ENCODE measurements around the gene YWHAG. TPM values are rescaled to one million over a fixed set of nuclear protein-coding genes. Genes with fewer than 3 reads are reported as not detected.
"Not testable (repeated sequence)": the region's sequence is repeated elsewhere in the genome, so short reads cannot be mapped to it uniquely, and the experiment has no call there.

Gene YWHAG
- polyA plus RNA-seq, 1 donor = 126 TPM

GRCh38 chr7:76300166-76300731 is 58.5 kb downstream of the YWHAG start:
- DNase-seq = no peak

DNA sequence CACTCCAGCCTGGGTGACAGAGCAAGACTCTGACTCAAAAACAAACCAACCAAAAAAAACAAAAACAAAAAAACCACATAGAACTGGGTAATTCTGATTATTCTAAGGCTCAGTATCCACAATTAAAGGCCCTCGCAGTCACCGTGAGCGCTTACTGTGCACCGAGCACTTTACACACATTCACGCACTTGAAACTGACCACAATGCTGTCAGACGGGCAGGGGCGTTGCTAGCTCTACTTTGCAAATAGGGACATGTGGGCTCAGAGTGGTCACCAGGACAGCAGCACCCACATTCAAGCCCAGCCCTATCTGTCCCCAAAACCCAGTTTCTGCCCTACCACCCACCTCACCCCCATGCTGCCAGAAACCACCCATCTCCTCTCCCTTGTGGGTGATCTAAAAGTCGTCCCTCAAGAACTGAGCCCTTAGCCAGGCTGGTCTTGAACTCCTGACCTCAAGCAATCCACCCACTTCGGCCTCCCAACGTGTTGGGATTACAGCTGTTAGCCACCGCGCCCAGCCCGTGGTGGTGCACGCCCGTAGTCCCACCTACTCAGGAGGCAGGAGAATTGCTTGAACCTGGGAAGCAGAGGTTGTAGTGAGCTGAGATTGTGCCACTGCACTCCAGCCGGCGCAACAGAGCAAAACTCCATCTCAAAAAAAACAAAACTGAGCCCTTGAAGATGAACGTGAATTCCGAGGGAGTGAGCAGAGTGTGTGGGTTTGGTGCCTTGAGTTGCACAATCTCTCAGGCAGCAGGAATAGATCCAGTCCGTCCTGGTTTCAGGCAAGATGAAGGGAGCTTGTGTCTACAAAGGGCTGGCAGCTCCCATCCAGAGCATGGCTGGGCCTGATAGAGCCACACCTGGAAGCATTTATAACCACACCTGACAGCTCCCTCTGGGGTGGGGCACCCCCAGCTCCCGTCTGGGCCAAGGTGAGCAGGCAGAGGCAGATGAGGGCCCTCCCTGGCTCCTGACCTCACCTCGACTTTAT is 61.7 kb downstream of the YWHAG start:
- no peak for DNase-seq

DNA sequence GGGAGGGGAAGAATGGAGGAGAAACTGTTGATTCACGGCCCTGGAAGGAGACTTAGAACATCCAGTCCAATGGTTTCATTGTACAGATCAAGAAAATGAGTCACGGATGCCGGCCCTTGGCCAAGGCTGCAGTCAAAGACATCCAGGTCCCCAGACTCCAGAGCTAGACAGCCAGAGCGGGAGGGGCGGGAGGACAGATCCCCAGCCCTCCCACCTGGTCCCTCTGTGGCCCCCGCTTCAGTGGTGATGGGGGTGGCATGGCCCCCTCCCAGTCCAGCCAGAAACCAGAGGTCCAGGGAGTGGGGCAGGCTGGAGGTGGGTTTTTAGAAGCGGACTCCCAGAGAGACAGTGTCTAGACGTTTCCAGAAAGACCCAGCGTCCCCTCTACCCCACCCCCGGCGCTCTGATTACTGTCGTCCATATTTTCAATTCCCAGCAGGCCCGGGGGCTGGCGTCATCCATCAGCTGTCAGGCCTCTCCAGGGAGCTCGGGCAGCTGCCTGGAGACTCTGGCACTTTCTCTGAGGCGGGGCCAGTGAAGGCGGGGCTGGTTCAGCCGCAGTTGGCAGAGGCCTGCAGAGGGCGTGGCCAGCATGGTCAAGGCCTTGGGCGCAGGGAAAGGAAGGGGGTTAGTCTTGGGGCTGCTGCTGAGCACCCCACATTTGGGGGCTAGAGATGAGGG is 64.3 kb downstream of the YWHAG start:
- DNase-seq = peak; percentile 91

GRCh38 chr7:76293407-76293901 is 65.3 kb downstream of the YWHAG start:
- DNase-seq = no peak

GRCh38 chr7:76292911-76293310 is 65.9 kb downstream of the YWHAG start:
- DNase-seq = not testable (repeated sequence)

DNA sequence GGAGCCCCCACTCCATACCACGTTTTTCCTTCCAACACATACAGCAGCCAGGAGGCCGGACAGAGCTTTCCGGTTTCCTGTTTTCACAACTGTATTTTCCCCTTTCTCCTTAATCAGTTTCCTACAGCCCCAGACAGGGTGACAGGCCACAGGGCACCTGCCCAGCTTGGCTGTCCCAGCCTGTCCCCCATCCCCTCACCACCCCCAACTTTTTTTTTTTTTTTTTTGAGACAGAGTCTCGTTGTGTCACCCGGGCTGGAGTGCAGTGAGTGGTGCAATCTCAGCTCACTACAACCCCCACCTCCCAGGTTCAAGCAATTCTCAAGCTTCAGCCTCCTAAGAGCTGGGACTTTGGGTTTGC is 66.6 kb downstream of the YWHAG start:
- no peak for DNase-seq

GRCh38 chr7:76291351-76292212 is 67.2 kb downstream of the YWHAG start:
- peak; percentile 85 for DNase-seq

DNA sequence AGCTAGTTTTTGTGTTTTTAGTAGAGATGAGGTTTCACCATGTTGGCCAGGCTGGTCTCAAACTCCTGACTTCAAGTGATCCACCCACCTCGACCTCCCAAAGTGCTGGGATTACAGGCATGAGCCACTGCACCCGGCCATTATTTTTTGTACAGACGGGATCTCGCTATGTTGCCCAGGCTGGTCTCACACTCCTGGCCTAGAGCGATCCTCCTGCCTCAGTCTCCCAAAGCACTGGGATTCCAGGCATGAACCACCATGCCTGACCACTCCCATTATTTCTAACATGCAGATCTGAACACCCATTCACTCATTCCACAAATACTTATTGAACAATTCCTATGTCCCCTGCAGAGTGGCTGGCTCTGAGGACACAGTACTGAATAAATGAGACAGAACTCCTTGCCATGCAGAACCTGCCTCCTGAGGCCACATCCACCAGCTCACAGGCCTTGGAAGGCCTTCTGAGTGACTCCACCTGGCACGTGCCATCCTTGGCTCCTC is 67.9 kb downstream of the YWHAG start:
- not testable (repeated sequence) for DNase-seq

GRCh38 chr7:76286842-76287403 is 71.9 kb downstream of the YWHAG start:
- no peak for DNase-seq

GRCh38 chr7:76285604-76286374 is 73.0 kb downstream of the YWHAG start:
- DNase-seq = no peak

DNA sequence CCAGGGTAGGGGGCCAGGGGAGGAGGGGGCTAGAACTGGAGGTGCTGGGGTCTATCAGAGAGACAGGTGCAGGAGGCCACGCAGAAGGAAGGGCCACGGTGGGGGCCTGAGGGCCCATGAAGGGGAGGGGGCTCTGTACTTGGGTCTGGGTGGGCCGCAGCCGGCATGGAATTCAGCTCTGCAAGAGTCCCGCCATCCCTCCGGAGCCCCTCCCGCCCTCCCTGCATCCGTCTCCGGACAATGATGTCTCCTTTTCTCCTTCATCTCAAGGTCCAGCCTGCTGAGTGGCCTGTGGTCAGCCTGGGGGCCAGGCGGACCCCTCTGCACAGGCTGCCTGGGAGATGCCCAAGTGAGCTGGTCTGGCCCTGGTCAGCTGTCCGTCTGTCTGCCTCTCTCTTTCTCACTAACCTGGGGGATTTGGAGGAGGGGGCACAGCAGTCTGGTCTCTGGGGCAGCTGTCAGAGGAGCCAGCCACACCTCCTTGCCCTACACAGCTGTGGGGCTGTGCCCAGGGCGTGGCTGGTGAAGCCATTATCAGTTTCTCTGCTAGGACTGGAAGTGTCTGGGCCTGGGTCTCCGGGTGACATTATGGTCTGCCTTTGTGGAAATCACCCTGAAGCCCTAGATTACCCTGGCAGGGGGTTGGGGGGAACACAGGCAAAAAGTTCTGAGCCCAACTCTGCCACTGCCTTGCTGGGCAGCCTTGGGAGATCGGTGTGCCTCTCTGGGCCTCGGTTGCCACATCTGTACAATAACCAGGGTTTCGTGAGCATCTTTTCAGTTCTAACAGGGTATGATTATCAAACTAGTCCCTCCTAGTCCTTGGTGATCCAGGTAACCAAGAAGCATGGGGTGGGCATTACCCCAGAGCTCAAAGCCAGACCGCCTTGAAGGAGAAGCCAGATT is 75.3 kb downstream of the YWHAG start:
- DNase-seq = no peak

DNA sequence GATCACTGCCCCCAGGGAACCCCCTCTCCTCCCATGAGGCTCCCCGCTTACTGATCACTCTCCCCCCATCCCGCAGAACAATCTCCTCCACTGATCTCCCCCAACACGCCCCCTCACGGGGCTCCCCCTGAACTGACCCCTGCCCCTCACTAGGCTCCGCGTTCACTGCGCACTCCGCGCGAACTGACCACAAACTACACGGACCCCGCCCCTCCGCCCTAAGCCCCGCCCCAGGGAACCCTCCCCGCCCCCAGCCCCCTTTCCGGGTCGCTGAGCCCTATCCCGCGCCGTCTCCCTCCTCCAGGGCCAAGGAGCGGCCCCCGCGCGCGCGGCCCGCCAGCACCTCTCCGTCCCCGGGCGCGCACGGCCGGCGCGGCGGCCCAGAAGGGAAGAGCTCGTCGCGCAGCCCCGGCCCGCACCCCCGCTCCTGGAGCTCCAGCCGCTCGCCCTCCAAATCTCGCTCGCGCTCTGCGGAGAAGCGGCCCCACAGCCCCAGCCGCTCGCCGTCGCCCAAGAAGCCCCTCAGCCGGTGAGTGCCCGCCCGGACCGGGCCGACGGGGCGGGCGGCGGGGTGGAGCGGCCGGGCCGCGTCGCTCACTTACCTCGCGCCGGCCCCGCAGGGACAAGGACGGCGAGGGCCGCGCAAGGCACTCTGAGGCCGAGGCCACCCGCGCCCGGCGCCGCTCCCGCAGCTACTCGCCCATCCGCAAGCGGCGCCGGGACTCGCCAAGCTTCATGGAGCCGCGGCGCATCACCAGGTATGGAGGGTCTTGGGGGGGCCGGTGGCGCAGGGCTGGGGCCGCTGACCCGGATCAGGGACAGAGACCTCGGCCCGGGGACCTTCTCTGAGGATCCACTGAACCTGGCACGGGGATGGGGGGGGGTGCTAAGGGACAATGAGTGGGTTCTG is 76.2 kb downstream of the YWHAG start:
- no peak for DNase-seq

DNA sequence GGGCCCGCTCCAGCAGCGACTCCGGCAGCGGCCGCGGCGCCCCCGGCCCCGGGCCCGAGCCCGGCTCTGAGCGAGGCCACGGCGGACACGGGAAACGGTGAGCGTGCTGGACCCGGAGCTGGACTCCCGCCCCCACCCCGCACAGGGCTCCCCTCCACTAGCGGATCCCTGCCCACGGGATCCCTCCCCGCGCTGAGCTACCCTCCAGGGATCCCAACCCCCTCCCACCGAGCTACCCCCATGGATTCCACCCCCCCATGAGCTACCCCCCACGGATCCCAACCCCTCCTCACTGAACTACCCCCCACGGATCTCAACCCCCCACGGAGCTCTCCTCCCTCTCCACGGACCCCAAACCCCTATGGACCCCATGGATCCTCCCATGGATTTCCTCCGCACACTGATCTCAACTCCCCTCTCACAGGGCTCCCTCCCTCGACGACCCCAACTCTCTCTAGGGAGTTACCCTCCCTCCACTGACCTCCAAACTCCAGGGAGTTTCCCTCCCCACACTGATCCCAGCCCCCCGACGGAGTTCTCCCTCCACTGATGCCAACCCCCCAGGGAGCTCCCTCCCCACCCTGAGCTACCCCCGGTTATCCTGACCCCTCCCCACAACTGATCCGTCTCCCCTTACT is 77.0 kb downstream of the YWHAG start:
- no peak for DNase-seq

- no peak for DNase-seq
Measured at GRCh38 chr7:76281006-76281705, 77.6 kb downstream of the YWHAG start.

DNA sequence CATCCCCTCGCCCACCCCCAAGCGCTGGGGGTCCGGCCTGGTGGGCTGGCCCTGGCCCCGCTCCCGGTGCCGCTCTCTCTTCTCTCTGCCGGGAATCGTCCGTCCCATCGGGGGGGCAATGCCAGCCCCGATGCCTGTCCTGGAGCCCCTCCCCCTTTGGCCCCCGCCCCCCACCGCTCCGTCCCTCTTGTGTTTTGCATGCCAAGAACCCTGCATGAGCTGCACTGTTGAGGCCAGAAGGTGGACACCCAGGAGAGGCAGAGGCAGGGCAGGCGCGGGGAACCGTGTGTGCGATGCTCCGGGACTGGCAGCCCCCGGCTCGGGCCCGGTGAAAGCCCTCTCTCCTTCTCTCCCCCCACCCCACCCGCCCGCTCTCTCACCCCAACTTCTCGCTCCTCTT is 78.4 kb downstream of the YWHAG start:
- DNase-seq = no peak

DNA sequence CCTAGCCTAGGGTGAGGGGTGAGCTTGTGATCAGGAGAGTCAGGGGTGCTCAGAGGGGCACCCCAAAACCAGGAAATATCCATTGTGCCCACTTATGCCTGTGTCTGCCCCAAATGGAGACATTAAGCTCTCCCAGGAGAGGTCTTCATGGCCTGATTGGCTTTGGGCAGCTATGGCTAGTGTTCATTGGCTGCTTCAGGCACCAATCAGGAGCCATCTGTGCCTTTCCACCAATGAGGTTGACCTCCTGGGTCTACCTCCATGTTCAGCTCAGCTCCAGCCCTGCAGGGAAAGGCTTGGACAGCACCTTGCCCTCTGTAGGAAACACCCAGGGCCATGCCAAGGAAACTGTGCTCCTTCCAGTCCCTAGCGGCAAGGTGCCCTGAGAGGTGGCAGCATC is 80.3 kb downstream of the YWHAG start:
- no peak for DNase-seq
